Measurements from ENCODE around the gene GALNT15. TPM values are rescaled to one million over a fixed set of nuclear protein-coding genes. Genes with fewer than 3 reads are reported as not detected.

The GALNT15 gene
- total and polyA plus RNA-seq, 2 donors (not counting 1 experiment from before 2014, with no cell fraction given) = not detected

DNA sequence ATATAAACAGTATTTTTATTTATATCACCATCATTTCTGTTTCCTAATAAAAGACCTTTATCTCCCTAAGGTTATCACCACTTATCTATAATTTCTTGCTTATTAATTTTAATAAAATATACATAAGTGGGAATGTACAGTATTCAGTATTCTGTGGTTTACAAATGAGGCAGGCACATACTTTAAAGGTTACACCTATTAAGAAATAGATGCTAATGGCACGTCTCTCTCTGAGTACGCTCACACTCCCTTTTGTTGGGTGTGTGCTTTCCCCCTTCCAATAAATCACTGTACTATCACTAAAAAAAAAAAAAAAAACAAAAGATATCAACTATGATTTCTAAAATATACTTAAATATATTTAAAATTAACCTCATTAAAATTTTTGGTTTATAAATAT is 99.4 kb downstream of the GALNT15 start:
- intact Hi-C loops (cut with micrococcal nuclease) = no loop called here
- no peak overlapping the region for H3K9ac ChIP-seq (ENCODE audit: low read length)
- H3K27ac Mint-ChIP-seq = no peak overlapping the region
- no peak for DNase-seq
- H2AFZ ChIP-seq (ENCODE audit: insufficient read depth, low read depth, low read length, poor library complexity, severe bottlenecking) = no peak overlapping the region
- H3K4me2 ChIP-seq (replicated peaks; ENCODE audit: low read depth, low read length, poor library complexity, severe bottlenecking) = no peak overlapping the region
- no peaks in the 10 kb centered on the region for H3K9me3 Mint-ChIP-seq (ENCODE audit: insufficient read depth)
- H3K79me2 ChIP-seq (ENCODE audit: control insufficient read depth, insufficient read depth, low read length) = peaks cover 1% of the 10 kb centered on the region
- H3K27ac ChIP-seq (ENCODE audit: low read length in 2 of 2) = no peak overlapping the region
- no peaks in the 10 kb centered on the region for H3K4me1 Mint-ChIP-seq
- H3K36me3 ChIP-seq (replicated peaks in 1 of 2; ENCODE audit: control extremely low read depth in 1 of 2, control insufficient read depth in 1 of 2, extremely low read depth in 1 of 2, insufficient read depth in 2 of 2, low read length in 1 of 2) = peaks cover 9 to 24% of the 10 kb centered on the region in 2 experiments
- no peaks in the 10 kb centered on the region for H3K4me1 ChIP-seq (ENCODE audit: control insufficient read depth in 2 of 2, insufficient read depth in 2 of 2, low read length in 2 of 2)
- H3K4me3 Mint-ChIP-seq = no peak overlapping the region
- no peaks in the 10 kb centered on the region for H3K27me3 Mint-ChIP-seq
- H3K27me3 ChIP-seq (replicated peaks in 1 of 4; ENCODE audit: control extremely low read depth in 1 of 4, control insufficient read depth in 3 of 4, insufficient read depth in 4 of 4, low read length in 3 of 4) = no peaks in the 10 kb centered on the region
- no peaks in the 10 kb centered on the region for H3K9me3 ChIP-seq (ENCODE audit: control extremely low read depth in 1 of 3, control insufficient read depth in 2 of 3, insufficient read depth in 1 of 3, low read length in 2 of 3)
- POLR2A ChIA-PET = no interaction called here
- TF ChIP-seq, protein P1, sequence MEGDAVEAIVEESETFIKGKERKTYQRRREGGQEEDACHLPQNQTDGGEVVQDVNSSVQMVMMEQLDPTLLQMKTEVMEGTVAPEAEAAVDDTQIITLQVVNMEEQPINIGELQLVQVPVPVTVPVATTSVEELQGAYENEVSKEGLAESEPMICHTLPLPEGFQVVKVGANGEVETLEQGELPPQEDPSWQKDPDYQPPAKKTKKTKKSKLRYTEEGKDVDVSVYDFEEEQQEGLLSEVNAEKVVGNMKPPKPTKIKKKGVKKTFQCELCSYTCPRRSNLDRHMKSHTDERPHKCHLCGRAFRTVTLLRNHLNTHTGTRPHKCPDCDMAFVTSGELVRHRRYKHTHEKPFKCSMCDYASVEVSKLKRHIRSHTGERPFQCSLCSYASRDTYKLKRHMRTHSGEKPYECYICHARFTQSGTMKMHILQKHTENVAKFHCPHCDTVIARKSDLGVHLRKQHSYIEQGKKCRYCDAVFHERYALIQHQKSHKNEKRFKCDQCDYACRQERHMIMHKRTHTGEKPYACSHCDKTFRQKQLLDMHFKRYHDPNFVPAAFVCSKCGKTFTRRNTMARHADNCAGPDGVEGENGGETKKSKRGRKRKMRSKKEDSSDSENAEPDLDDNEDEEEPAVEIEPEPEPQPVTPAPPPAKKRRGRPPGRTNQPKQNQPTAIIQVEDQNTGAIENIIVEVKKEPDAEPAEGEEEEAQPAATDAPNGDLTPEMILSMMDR (IDR thresholded peaks at IDR 0.05) = no peak
- no peak for TF ChIP-seq EZH2 (IDR thresholded peaks at IDR 0.05; ENCODE audit: borderline replicate concordance, insufficient read depth, low read depth, low read length, poor library complexity, severe bottlenecking)
- WGBS (ENCODE audit: insufficient coverage) = no CpG with 5 or more reads among the region's 2 CpGs
- CTCF ChIA-PET = interaction anchor here (1.6 kb wide), 1 partner anchor 276 kb away, joined by 4 read pairs; no protein-coding TSS in a partner anchor
- ATAC-seq (ENCODE audit: low read depth) = no peak
- no peaks in the 10 kb centered on the region for H4K20me1 ChIP-seq (ENCODE audit: control insufficient read depth, insufficient read depth, low read length, poor library complexity, severe bottlenecking)
- H3K4me3 ChIP-seq (ENCODE audit: control extremely low read depth in 1 of 5, extremely low read depth in 1 of 5, insufficient read depth in 1 of 5, low read depth in 2 of 5, low read length in 4 of 5) = no peak overlapping the region

DNA sequence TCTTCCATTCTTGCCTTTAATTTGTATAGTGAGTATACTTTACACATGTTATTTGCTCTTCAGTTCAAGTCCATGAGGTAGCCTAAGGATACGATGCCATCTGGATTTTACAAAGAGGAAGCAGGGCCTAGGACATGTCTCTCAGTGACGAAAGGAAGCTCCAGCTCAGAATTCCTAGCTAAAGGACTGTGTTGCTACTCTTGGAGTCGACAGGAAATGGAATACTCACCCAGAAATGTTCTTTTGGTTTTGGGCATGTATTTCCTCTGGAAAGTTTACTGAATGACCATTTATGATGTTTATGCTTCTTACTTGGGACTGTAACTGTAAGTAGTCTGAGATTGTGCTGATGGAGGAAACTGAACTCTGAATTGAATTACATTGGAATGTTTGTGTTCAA is 103.0 kb downstream of the GALNT15 start:
- H3K36me3 ChIP-seq (replicated peaks in 1 of 2; ENCODE audit: control extremely low read depth in 1 of 2, control insufficient read depth in 1 of 2, extremely low read depth in 1 of 2, insufficient read depth in 2 of 2, low read length in 1 of 2) = peaks cover 1 to 16% of the 10 kb centered on the region in 2 experiments
- no peak overlapping the region for H3K27ac Mint-ChIP-seq
- no peak overlapping the region for H3K4me2 ChIP-seq (replicated peaks; ENCODE audit: low read depth, low read length, poor library complexity, severe bottlenecking)
- POLR2A ChIA-PET = no interaction called here
- no peak overlapping the region for H3K4me3 ChIP-seq (ENCODE audit: control extremely low read depth in 1 of 5, extremely low read depth in 1 of 5, insufficient read depth in 1 of 5, low read depth in 2 of 5, low read length in 4 of 5)
- no peak overlapping the region for H3K9ac ChIP-seq (ENCODE audit: low read length)
- no peaks in the 10 kb centered on the region for H3K4me1 Mint-ChIP-seq
- H3K27me3 ChIP-seq (replicated peaks in 1 of 4; ENCODE audit: control extremely low read depth in 1 of 4, control insufficient read depth in 3 of 4, insufficient read depth in 4 of 4, low read length in 3 of 4) = no peaks in the 10 kb centered on the region
- H4K20me1 ChIP-seq (ENCODE audit: control insufficient read depth, insufficient read depth, low read length, poor library complexity, severe bottlenecking) = no peaks in the 10 kb centered on the region
- ATAC-seq (ENCODE audit: low read depth) = no peak
- WGBS (ENCODE audit: insufficient coverage) = 100% methylated on average over 3 of the region's 3 CpGs
- no peak overlapping the region for H3K4me3 Mint-ChIP-seq
- no peak for DNase-seq
- no peaks in the 10 kb centered on the region for H3K9me3 Mint-ChIP-seq (ENCODE audit: insufficient read depth)
- H3K4me1 ChIP-seq (ENCODE audit: control insufficient read depth in 2 of 2, insufficient read depth in 2 of 2, low read length in 2 of 2) = no peaks in the 10 kb centered on the region
- CTCF ChIA-PET = interaction anchor here (0.6 to 1.5 kb wide), 2 partner anchors 9 to 13 kb away, joined by 3 to 7 read pairs; no protein-coding TSS in a partner anchor
- no peak overlapping the region for H2AFZ ChIP-seq (ENCODE audit: insufficient read depth, low read depth, low read length, poor library complexity, severe bottlenecking)
- no peaks in the 10 kb centered on the region for H3K79me2 ChIP-seq (ENCODE audit: control insufficient read depth, insufficient read depth, low read length)
- TF ChIP-seq, protein P1 (IDR thresholded peaks at IDR 0.05) = no peak
- TF ChIP-seq EZH2 (IDR thresholded peaks at IDR 0.05; ENCODE audit: borderline replicate concordance, insufficient read depth, low read depth, low read length, poor library complexity, severe bottlenecking) = no peak
- intact Hi-C loops (cut with micrococcal nuclease) = no loop called here
- no peaks in the 10 kb centered on the region for H3K9me3 ChIP-seq (ENCODE audit: control extremely low read depth in 1 of 3, control insufficient read depth in 2 of 3, insufficient read depth in 1 of 3, low read length in 2 of 3)
- no peaks in the 10 kb centered on the region for H3K27me3 Mint-ChIP-seq
- no peak overlapping the region for H3K27ac ChIP-seq (ENCODE audit: low read length in 2 of 2)

All from B cell (primary cell).